Adrenal gland (tissue), 12 donors: ENCODE results near the gene ASMTL. TPM values are rescaled to one million over a fixed set of nuclear protein-coding genes. Genes with fewer than 3 reads are reported as not detected.

Experiments used
- DNase-seq, 7 donors: peaks; one replicate each; pipeline ENCODE4 v3.0.0-alpha.2; 2019 to 2020
- H3K27ac ChIP-seq, 5 donors: fragments of 200-600 bp; sonication (generic) in 4 of 5; 1 replicate in 3 of 5; 2 replicates in 2 of 5; pipeline versions ENCODE4 v1.5.1 to v1.8.0; 2016 to 2020; ENCODE audit warnings: mild to moderate bottlenecking in 1 of 5
- H3K27me3 ChIP-seq: fragments of 200-600 bp; 2 replicates; pipeline ENCODE4 v1.8.0; 2021
- H3K36me3 ChIP-seq, 2 donors: fragments of 200-600 bp; replicated peaks in 1 of 2; 1 replicate in 1 of 2; 2 replicates in 1 of 2; pipeline versions ENCODE4 v1.5.1 to v1.8.0; 2018 to 2022
- H3K4me1 ChIP-seq, 2 donors: fragments of 200-600 bp; replicated peaks in 1 of 2; 1 replicate in 1 of 2; 2 replicates in 1 of 2; pipeline versions ENCODE4 v1.5.1 to v1.8.0; 2018 to 2021
- H3K4me3 ChIP-seq, 4 donors: fragments of 200-600 bp; sonication (generic) in 3 of 4; one replicate each; pipeline ENCODE4 v1.5.1; 2016 to 2018
- H3K9me3 ChIP-seq, 3 donors: fragments of 200-600 bp; sonication (generic) in 1 of 3; replicated peaks in 1 of 3; 1 replicate in 2 of 3; 2 replicates in 1 of 3; pipeline versions ENCODE4 v1.5.1 to v1.8.0; 2016 to 2021
- CTCF ChIP-seq, 6 experiments: fragments of 450-650 bp in 4 of 6; fragments of 200-600 bp in 2 of 6; sonication (generic) in 1 of 6; IDR thresholded peaks; 1 replicate in 5 of 6; 2 replicates in 1 of 6; pipeline versions ENCODE4 v1.5.1 to v1.8.0; 2016 to 2021; ENCODE audit warnings: antibody characterized with exemption in 6 of 6, mild to moderate bottlenecking in 2 of 6, moderate library complexity in 1 of 6
- POLR2A ChIP-seq, 2 donors: fragments of 450-650 bp; IDR thresholded peaks; one replicate each; pipeline ENCODE4 v1.6.1; 2017; ENCODE audit warnings: antibody characterized with exemption in 2 of 2, mild to moderate bottlenecking in 2 of 2, moderate library complexity in 1 of 2
- WGBS, 4 donors: extraction: QIAGEN DNeasy Blood & Tissue Kit in 2 of 4; methylation state at CpG; one replicate each; pipeline versions ENCODE4 v1.1.5 to v1.1.7; 2013 to 2017; 5-methylcytosine and 5-hydroxymethylcytosine counted together
- intact Hi-C, 2 donors: fragments of 100-400 bp; cut with DNase I; formaldehyde crosslinking; loops; one replicate each; pipeline versions ENCODE4 v1.14.1 to v1.15.0; 2022 to 2023
- polyA plus RNA-seq, 3 donors: library from polyadenylated mRNA; stranded (reverse); fragments of 200-250 nt in 2 of 3; fragments of 350-450 nt in 1 of 3; fragmentation: Illumina TruSeq in 1 of 3; extraction: RNeasy Lipid Tissue Mini Kit (QIAGEN cat#74804) in 1 of 3; gene quantifications; one replicate each; pipeline ENCODE4 v1.2.3, GENCODE V29; 2013 to 2014
- total RNA-seq, 9 donors: library from RNA; depleted of rRNA in 4 of 9; stranded (reverse); fragments of >200 nt in 4 of 9; fragments of 120-200 nt in 1 of 9; fragmentation: NEBNext Ultra II Directional in 1 of 9; extraction: Animal tissue kit (Norgen Biotek cat#: 25700) in 1 of 9; gene quantifications; one replicate each; pipeline versions ENCODE4 v1.1.0 to v1.2.4, GENCODE V29; 2013 to 2023
- donor health status: healthy with polysubstance abuse.
- donor health status: Bipolar disorder and iron deficiency.
- donor health status: DM: yes; HTN: yes; CAD: no.
- donor health status: DM: no; HTN: no; CAD: no.
- donor health status: DM: no; HTN: no; CAD: no.
- donor health status: DM: yes; HTN: yes; CAD: no.

Gene ASMTL
- total and polyA plus RNA-seq, 12 donors: 7.9 to 35.5 (median 30.9) TPM

GRCh38 chrX:1389181-1389992, 63.3 kb downstream of the ASMTL start:
- WGBS, 4 donors: 85 to 88% (median 86%) methylated on average over 11 to 51 of the region's 51 CpGs
- H3K9me3 ChIP-seq: no peaks in the 10 kb centered on the region
- H3K36me3 ChIP-seq: peaks cover 0 to 65% of the 10 kb centered on the region in 2 donors
- H3K27ac ChIP-seq: no peak overlapping the region
- H3K4me3 ChIP-seq: no peak overlapping the region
- H3K4me1 ChIP-seq: peaks cover 14 to 16% of the 10 kb centered on the region in 2 donors
- no peaks in the 10 kb centered on the region for H3K27me3 ChIP-seq
- peak in 6 of 7 donors; percentile 4 to 58 (median 19) for DNase-seq
- TF ChIP-seq CTCF (IDR thresholded peaks at IDR 0.05) (no peak), POLR2A (IDR thresholded peaks at IDR 0.05) (no peak)
- intact Hi-C loops: no loop called here

- H3K27me3 ChIP-seq: no peaks in the 10 kb centered on the region
- H3K27ac ChIP-seq: no peak overlapping the region
- intact Hi-C loops: no loop called here
- no peak overlapping the region for H3K4me3 ChIP-seq
- H3K4me1 ChIP-seq: peaks cover 14 to 16% of the 10 kb centered on the region in 2 donors
- WGBS, 4 donors: 70 to 82% (median 76%) methylated on average over 4 of the region's 4 CpGs
- no peak for TF ChIP-seq CTCF (IDR thresholded peaks at IDR 0.05)
- no peak for TF ChIP-seq POLR2A (IDR thresholded peaks at IDR 0.05)
- DNase-seq: peak in 2 of 7 donors; percentile 8 to 11
- H3K9me3 ChIP-seq: no peaks in the 10 kb centered on the region
- peaks cover 0 to 72% of the 10 kb centered on the region in 2 donors for H3K36me3 ChIP-seq
These were observed 64.1 kb downstream of the ASMTL start for GRCh38 chrX:1388651-1389050.

- intact Hi-C loops: no loop called here
- Histone ChIP-seq H3K4me3 (no peak overlapping the region), H3K27ac (no peak overlapping the region), H3K27me3 (no peaks in the 10 kb centered on the region), H3K9me3 (no peaks in the 10 kb centered on the region), H3K4me1 (peaks cover 14 to 16% of the 10 kb centered on the region in 2 donors), H3K36me3 (peaks cover 0 to 74% of the 10 kb centered on the region in 2 donors)
- peak in 3 of 7 donors; percentile 15 to 53 (median 17) for DNase-seq
- WGBS, 4 donors: 87 to 91% (median 90%) methylated on average over 11 to 43 of the region's 43 CpGs
- TF ChIP-seq POLR2A (IDR thresholded peaks at IDR 0.05) (no peak), CTCF (IDR thresholded peaks at IDR 0.05) (no peak)
These were observed 65.5 kb downstream of the ASMTL start for GRCh38 chrX:1387141-1387776.

- H3K27me3 ChIP-seq: no peaks in the 10 kb centered on the region
- H3K4me3 ChIP-seq: no peak overlapping the region
- H3K36me3 ChIP-seq: peaks cover 0 to 74% of the 10 kb centered on the region in 2 donors
- intact Hi-C loops: no loop called here
- H3K9me3 ChIP-seq: no peaks in the 10 kb centered on the region
- TF ChIP-seq POLR2A (IDR thresholded peaks at IDR 0.05): no peak
- no peak for TF ChIP-seq CTCF (IDR thresholded peaks at IDR 0.05)
- 88 to 96% (median 94%) methylated on average over 13 to 41 of the region's 41 CpGs for WGBS, 4 donors
- H3K27ac ChIP-seq: no peak overlapping the region
- peaks cover 14 to 16% of the 10 kb centered on the region in 2 donors for H3K4me1 ChIP-seq
- peak in 2 of 7 donors; percentile 17 to 54 for DNase-seq
These were observed 66.2 kb downstream of the ASMTL start for GRCh38 chrX:1386338-1387127.
